GM12872 (cell line): ENCODE measurements around the gene N4BP2L2.

Source experiments
- CTCF ChIP-seq: IDR thresholded peaks from 3 replicates; pipeline ENCODE4 v1.5.1; 2011; ENCODE audit warnings: low read depth, mild to moderate bottlenecking, low read length, moderate library complexity; ENCODE audit not compliant: insufficient read depth

The N4BP2L2 gene

GRCh38 chr13:32581177-32581786, 42.7 kb upstream of the N4BP2L2 start:
- peak; percentile 38; the same call in 2 of the 3 replicates for TF ChIP-seq CTCF

- no peak for TF ChIP-seq CTCF
Measured at GRCh38 chr13:32577032-32577431, 38.4 kb upstream of the N4BP2L2 start.

- TF ChIP-seq CTCF = no peak
Measured at GRCh38 chr13:32555613-32556012, 17.0 kb upstream of the N4BP2L2 start.

GRCh38 chr13:32553720-32554119, 15.1 kb upstream of the N4BP2L2 start:
- TF ChIP-seq CTCF = no peak

- TF ChIP-seq CTCF = no peak
Measured at GRCh38 chr13:32549788-32550187, 11.2 kb upstream of the N4BP2L2 start.

GRCh38 chr13:32548837-32549236, 10.2 kb upstream of the N4BP2L2 start:
- TF ChIP-seq CTCF = no peak

GRCh38 chr13:32545083-32545482, 6.5 kb upstream of the N4BP2L2 start:
- no peak for TF ChIP-seq CTCF
